BLaER1 (cell line): ENCODE results near the gene PWP1.

Source experiments
- H3K27ac ChIP-seq: shearing (Covaris generic); formaldehyde crosslinking; 2 replicates; pipeline ENCODE4 v1.8.1; 2022
- H3K27me3 ChIP-seq: shearing (Covaris generic); formaldehyde crosslinking; 2 replicates; pipeline ENCODE4 v1.8.1; 2022
- H3K36me3 ChIP-seq: shearing (Covaris generic); formaldehyde crosslinking; 2 replicates; pipeline ENCODE4 v1.8.1; 2022
- H3K4me1 ChIP-seq: shearing (Covaris generic); formaldehyde crosslinking; 2 replicates; pipeline ENCODE4 v1.8.1; 2022
- H3K4me2 ChIP-seq: shearing (Covaris generic); formaldehyde crosslinking; 2 replicates; pipeline ENCODE4 v1.8.1; 2022
- H3K4me3 ChIP-seq: shearing (Covaris generic); formaldehyde crosslinking; 2 replicates; pipeline ENCODE4 v1.8.1; 2022
- H3K9ac ChIP-seq: shearing (Covaris generic); formaldehyde crosslinking; 2 replicates; pipeline ENCODE4 v1.8.1; 2022
- H3K9me3 ChIP-seq: shearing (Covaris generic); formaldehyde crosslinking; 2 replicates; pipeline ENCODE4 v1.8.1; 2022
- H4K20me1 ChIP-seq: shearing (Covaris generic); formaldehyde crosslinking; 2 replicates; pipeline ENCODE4 v1.8.1; 2022
- Cebpa-rat ChIP-seq: shearing (Covaris generic); IDR thresholded peaks from 2 replicates; pipeline ENCODE4 v1.8.1; 2022

PWP1 gene

GRCh38 chr12:107654873-107655272 lies 30.7 kb upstream of the PWP1 start:
- Histone ChIP-seq H3K27ac (no peak overlapping the region), H3K9me3 (no peaks in the 10 kb centered on the region), H4K20me1 (no peaks in the 10 kb centered on the region), H3K9ac (no peak overlapping the region), H3K4me1 (peaks cover 29% of the 10 kb centered on the region), H3K27me3 (no peaks in the 10 kb centered on the region), H3K4me2 (peak overlapping the region; percentile 56), H3K4me3 (no peak overlapping the region), H3K36me3 (no peaks in the 10 kb centered on the region)
- TF ChIP-seq Cebpa-rat = no peak

GRCh38 chr12:107655281-107656065 lies 30.1 kb upstream of the PWP1 start:
- H3K27me3 ChIP-seq = no peaks in the 10 kb centered on the region
- H3K9me3 ChIP-seq = no peaks in the 10 kb centered on the region
- no peak overlapping the region for H3K4me3 ChIP-seq
- H3K36me3 ChIP-seq = no peaks in the 10 kb centered on the region
- H3K27ac ChIP-seq = no peak overlapping the region
- H3K9ac ChIP-seq = no peak overlapping the region
- TF ChIP-seq Cebpa-rat = no peak
- H3K4me2 ChIP-seq = peak overlapping the region; percentile 56
- H3K4me1 ChIP-seq = peaks cover 29% of the 10 kb centered on the region
- H4K20me1 ChIP-seq = no peaks in the 10 kb centered on the region

- no peak overlapping the region for H3K27ac ChIP-seq
- no peaks in the 10 kb centered on the region for H3K9me3 ChIP-seq
- H3K4me3 ChIP-seq = no peak overlapping the region
- H3K4me1 ChIP-seq = peaks cover 32% of the 10 kb centered on the region
- no peak overlapping the region for H3K9ac ChIP-seq
- no peaks in the 10 kb centered on the region for H3K27me3 ChIP-seq
- H3K4me2 ChIP-seq = peak overlapping the region; percentile 56
- no peaks in the 10 kb centered on the region for H4K20me1 ChIP-seq
- no peaks in the 10 kb centered on the region for H3K36me3 ChIP-seq
- TF ChIP-seq Cebpa-rat = no peak
Observed at GRCh38 chr12:107656302-107656701, 29.3 kb upstream of the PWP1 start.

- H3K9me3 ChIP-seq = no peaks in the 10 kb centered on the region
- H3K27ac ChIP-seq = no peak overlapping the region
- no peaks in the 10 kb centered on the region for H3K27me3 ChIP-seq
- H3K9ac ChIP-seq = no peak overlapping the region
- H3K4me2 ChIP-seq = no peak overlapping the region
- H3K4me3 ChIP-seq = no peak overlapping the region
- H3K36me3 ChIP-seq = no peaks in the 10 kb centered on the region
- H4K20me1 ChIP-seq = no peaks in the 10 kb centered on the region
- no peak for TF ChIP-seq Cebpa-rat
- H3K4me1 ChIP-seq = peaks cover 37% of the 10 kb centered on the region
Observed at GRCh38 chr12:107657133-107657532, 28.5 kb upstream of the PWP1 start.

GRCh38 chr12:107657621-107658020 lies 28.0 kb upstream of the PWP1 start:
- Histone ChIP-seq H4K20me1 (no peaks in the 10 kb centered on the region), H3K27ac (no peak overlapping the region), H3K36me3 (no peaks in the 10 kb centered on the region), H3K27me3 (no peaks in the 10 kb centered on the region), H3K9ac (no peak overlapping the region), H3K4me2 (no peak overlapping the region), H3K9me3 (no peaks in the 10 kb centered on the region), H3K4me3 (no peak overlapping the region), H3K4me1 (peaks cover 37% of the 10 kb centered on the region)
- TF ChIP-seq Cebpa-rat = no peak

- no peaks in the 10 kb centered on the region for H3K27me3 ChIP-seq
- H3K4me1 ChIP-seq = peaks cover 47% of the 10 kb centered on the region
- no peaks in the 10 kb centered on the region for H3K9me3 ChIP-seq
- H4K20me1 ChIP-seq = no peaks in the 10 kb centered on the region
- H3K9ac ChIP-seq = no peak overlapping the region
- H3K27ac ChIP-seq = no peak overlapping the region
- H3K36me3 ChIP-seq = no peaks in the 10 kb centered on the region
- TF ChIP-seq Cebpa-rat = no peak
- H3K4me2 ChIP-seq = no peak overlapping the region
- H3K4me3 ChIP-seq = no peak overlapping the region
Observed at GRCh38 chr12:107660235-107660634, 25.4 kb upstream of the PWP1 start.

- Histone ChIP-seq H3K27me3 (no peaks in the 10 kb centered on the region), H3K4me2 (0 out of 2 replicates have a peak overlapping the region, but pooled peaks have one; percentile 77), H3K27ac (no peak overlapping the region), H3K9ac (no peak overlapping the region), H4K20me1 (no peaks in the 10 kb centered on the region), H3K4me1 (peaks cover 40% of the 10 kb centered on the region), H3K4me3 (no peak overlapping the region), H3K9me3 (no peaks in the 10 kb centered on the region), H3K36me3 (no peaks in the 10 kb centered on the region)
- no peak for TF ChIP-seq Cebpa-rat
Observed at GRCh38 chr12:107660861-107661415, 24.7 kb upstream of the PWP1 start.

- Histone ChIP-seq H3K36me3 (no peaks in the 10 kb centered on the region), H3K4me1 (peaks cover 31% of the 10 kb centered on the region), H3K27me3 (no peaks in the 10 kb centered on the region), H4K20me1 (no peaks in the 10 kb centered on the region), H3K9me3 (no peaks in the 10 kb centered on the region), H3K9ac (no peak overlapping the region), H3K4me3 (no peak overlapping the region), H3K4me2 (peak overlapping the region; percentile 77), H3K27ac (no peak overlapping the region)
- TF ChIP-seq Cebpa-rat = no peak
Observed at GRCh38 chr12:107661830-107662229, 23.8 kb upstream of the PWP1 start.

- no peak overlapping the region for H3K9ac ChIP-seq
- H3K27ac ChIP-seq = no peak overlapping the region
- no peaks in the 10 kb centered on the region for H3K27me3 ChIP-seq
- no peak overlapping the region for H3K4me3 ChIP-seq
- peaks cover 31% of the 10 kb centered on the region for H3K4me1 ChIP-seq
- peak overlapping the region; percentile 77 for H3K4me2 ChIP-seq
- TF ChIP-seq Cebpa-rat = no peak
- no peaks in the 10 kb centered on the region for H4K20me1 ChIP-seq
- no peaks in the 10 kb centered on the region for H3K9me3 ChIP-seq
- no peaks in the 10 kb centered on the region for H3K36me3 ChIP-seq
Observed at GRCh38 chr12:107662484-107662883, 23.1 kb upstream of the PWP1 start.

- H3K4me3 ChIP-seq = no peak overlapping the region
- no peak for TF ChIP-seq Cebpa-rat
- no peak overlapping the region for H3K27ac ChIP-seq
- peaks cover 31% of the 10 kb centered on the region for H3K4me1 ChIP-seq
- peak overlapping the region; percentile 77 for H3K4me2 ChIP-seq
- H4K20me1 ChIP-seq = no peaks in the 10 kb centered on the region
- no peaks in the 10 kb centered on the region for H3K27me3 ChIP-seq
- H3K9ac ChIP-seq = no peak overlapping the region
- no peaks in the 10 kb centered on the region for H3K9me3 ChIP-seq
- no peaks in the 10 kb centered on the region for H3K36me3 ChIP-seq
Observed at GRCh38 chr12:107663277-107663676, 22.3 kb upstream of the PWP1 start.
